ENCODE measurements around the gene MAMSTR. TPM values are rescaled to one million over a fixed set of nuclear protein-coding genes. Genes with fewer than 3 reads are reported as not detected.

MAMSTR gene
- total RNA-seq, 1 donor from 2014 or later = 1.6 TPM

DNA sequence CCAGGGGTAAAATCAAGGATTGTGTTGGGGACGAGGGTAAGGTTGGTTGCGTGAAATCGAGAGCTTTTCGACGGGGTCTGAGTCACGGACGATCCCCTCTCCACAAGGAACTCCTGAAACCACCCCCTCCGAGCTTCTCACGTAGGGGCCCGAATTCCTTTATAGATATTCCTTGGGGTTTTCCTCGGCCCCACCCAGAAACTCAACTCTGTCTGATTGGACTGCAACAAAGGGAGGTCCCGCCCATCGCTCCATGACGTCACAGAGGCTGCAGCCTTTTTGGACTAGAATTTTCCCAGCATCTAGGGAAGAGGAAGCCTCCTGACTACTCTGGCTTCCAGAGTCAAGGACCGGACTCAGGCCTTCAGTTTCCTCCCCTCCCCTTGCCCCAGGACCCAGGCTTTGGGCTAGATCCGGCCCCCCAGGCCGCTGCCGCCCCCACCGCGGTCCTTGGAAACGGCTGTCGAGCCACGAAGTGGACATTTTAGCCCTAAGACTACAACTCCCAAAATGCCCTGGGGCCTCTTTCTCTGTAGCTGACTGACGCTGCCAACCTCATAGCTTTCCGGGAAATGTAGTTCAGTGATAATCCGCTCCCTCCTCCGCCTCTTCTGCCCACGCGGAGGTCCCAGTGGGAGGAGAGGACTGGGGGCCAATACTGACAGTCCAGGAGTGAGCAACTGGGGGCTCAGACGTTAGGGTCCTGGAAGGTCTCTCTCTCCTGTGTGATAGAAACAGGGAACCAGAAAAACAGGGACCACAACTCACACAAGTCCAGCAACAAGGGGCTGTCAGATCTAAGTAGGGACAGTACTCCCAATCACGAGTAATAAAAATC, 27.4 kb upstream of the MAMSTR start, which contains the start of gene IZUMO1:
TSS of gene IZUMO1 (minus strand) at position 172 of the 838 bp plus-strand sequence. CDS start 1,050 bp downstream, outside the sequence.
- DNase-seq (ENCODE audit: low spot score) = peak; percentile 77

DNA sequence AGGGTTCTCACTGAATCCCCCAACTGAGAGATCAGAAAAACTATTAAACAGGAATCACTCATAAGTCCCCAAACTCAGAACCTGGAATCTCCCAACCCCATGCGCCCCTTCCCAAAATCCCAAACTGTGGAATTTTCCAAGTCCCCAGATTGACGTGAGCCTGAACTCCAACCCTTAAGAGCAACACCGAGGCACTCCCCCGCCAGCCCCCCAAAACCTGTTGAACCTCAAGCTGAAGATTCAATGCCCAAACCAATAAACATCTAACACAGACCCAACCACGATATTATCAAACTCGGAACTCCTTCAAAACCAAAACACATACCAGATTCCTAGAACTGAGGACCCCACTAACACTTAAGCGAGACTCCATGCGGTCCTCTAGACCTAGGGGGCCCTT, 26.6 kb upstream of the MAMSTR start:
- DNase-seq (ENCODE audit: low spot score) = no peak

- peak; percentile 61 for DNase-seq (ENCODE audit: low spot score)
Measured at GRCh38 chr19:48745208-48745995, 25.9 kb upstream of the MAMSTR start.

- DNase-seq (ENCODE audit: low spot score) = no peak
Measured at GRCh38 chr19:48742096-48742495, 22.6 kb upstream of the MAMSTR start.

GRCh38 chr19:48741129-48741999, 21.8 kb upstream of the MAMSTR start:
- DNase-seq (ENCODE audit: low spot score) = no peak

- DNase-seq (ENCODE audit: low spot score) = no peak
Measured at GRCh38 chr19:48740164-48740972, 20.8 kb upstream of the MAMSTR start, which contains the start of gene RASIP1. RASIP1 (minus strand) TSS chr19:48740610; CDS start chr19:48740282, 328 bp downstream.

DNA sequence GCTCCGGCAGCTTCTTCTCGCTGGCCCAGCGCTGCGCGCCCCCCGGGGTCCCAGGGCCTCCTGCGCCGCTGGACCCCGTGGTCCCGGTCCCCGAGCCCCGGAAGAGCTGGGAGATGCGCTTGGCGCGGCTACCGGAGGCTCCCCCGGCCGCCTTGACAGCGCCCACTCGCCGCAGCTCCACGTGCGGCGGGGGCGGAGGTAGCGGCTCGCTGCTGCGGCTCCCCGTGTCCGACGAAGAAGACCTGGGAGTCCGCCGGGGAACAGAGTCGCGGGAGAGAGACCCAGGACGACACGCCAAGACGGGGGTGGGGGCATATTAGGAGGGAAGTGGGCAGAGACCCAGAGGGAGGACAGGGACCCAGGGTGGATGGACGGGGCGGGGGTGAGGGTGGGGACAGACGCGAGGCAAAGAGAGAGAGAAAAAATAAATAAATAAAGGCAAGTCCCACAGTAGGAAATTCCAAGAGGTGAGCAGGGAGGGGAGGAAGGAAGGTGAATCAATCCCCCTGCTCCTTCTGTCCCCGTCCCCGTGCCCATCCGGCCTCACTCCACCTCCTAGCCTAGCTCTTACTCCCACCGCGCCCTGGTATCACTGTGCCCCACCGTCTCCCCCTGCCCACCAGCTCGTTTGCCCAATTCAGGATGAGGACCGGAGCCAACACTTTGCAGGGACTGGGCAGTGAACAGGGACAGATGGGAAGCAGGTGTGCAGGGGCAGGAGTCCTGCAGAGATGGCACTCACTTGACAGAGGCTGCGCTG, 20.1 kb upstream of the MAMSTR start:
- no peak for DNase-seq (ENCODE audit: low spot score)

- peak; percentile 94 for DNase-seq (ENCODE audit: low spot score)
Measured at GRCh38 chr19:48738557-48739403, 19.3 kb upstream of the MAMSTR start.

GRCh38 chr19:48737360-48737998, 18.0 kb upstream of the MAMSTR start:
- DNase-seq (ENCODE audit: low spot score) = no peak

DNA sequence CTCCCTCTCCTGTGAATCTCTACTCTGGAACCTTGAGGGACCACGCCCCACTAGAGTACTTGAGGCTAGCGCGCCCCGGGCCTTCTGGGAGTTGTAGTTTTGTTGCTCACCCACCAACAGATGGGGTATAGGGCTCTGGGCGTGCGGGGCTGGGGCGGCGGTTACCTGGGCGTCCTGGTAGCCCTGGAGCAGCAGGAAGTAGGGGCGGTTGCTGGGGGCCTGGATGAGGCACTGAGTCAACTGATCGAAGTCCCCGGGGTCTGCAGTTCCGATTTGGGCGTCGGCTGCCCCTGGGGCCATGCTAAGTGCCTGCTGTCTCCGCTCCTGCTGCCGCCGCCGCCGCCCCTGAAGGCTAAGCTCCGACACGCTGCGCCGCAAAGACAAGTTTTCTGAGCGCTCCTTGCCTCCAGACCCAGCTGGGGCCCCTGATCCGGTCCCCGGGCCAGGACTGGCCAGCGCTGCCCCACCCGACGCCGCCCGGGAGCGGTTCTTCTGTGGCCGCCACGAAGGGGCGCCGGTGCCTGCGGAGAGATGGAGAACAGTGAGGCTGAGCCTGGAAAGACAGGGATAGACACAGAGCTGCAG, 15.6 kb upstream of the MAMSTR start:
- DNase-seq (ENCODE audit: low spot score) = no peak

DNA sequence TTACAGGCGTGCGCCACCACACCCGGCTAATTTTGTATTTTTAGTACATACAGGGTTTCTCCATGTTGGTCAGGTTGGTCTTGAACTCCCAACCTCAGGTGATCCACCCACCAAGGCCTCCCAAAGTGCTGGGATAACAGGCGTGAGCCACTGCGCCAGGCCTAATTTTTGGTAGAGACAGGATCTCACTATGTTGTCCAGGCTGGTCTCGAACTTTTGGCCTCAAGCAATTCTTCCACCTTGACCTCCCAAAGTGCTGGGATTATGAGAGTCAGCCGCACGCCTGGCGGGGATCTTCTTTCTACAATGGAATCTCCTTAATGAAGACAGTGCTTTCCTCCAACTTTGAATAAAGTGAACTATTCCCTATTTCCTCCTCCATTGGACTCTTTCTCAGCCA, 15.1 kb upstream of the MAMSTR start:
- no peak for DNase-seq (ENCODE audit: low spot score)

DNA sequence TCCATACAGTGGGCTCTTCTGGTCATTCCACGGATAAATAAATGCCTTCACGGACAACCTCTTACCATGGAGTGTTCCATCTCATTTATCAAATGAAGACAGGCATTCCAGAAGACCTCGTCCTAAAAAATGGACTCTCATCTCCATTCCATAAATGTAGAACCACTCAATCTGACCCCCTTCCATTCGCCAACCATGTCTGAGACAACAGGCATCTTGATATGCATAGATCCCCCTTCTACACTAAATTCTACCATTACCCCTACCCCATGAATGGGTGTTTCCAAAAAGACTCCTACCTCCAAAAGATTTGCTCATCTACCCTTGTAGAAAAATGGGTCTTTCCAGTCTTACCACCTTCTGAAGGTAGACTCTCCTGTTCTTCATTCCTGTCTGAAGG, 11.9 kb upstream of the MAMSTR start:
- no peak for DNase-seq (ENCODE audit: low spot score)

DNA sequence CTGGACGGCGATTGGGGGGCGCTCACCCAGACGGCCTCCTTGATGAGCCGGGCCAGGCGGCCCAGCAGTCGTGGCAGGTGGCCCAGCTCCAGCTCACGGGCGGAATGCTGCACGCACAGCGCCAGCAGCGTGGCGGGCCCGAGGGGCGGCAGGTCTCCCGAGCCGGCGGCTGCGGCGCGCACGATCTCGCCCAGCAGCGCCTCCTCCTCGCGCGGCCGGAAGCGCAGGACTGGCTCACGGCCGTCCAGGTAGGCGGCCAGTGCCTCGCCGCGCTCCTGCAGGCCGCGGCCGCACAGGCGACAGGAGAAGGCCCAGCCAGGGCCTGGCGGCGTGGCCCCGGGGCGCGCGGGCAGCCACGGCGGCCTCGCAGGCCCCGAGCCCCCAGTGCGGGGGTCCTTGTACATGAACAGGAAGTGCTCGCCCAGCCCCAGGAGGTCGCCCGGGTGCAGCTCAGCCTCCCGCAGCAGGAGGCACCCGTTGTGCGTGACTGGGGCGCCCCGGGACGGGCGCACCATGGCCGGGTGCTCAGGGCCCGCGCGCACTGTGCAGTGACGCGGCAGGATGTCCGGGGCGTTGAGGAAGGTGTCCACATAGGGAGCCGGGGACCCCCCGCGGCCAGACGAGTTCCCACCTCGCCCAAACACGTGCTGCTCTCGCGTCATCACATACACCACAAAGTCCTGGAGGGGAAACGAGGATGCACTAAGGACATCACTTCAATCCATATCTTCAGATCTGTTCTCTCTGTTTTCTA, 9.6 kb upstream of the MAMSTR start:
- DNase-seq (ENCODE audit: low spot score) = no peak

GRCh38 chr19:48726556-48726955, 7.0 kb upstream of the MAMSTR start:
- no peak for DNase-seq (ENCODE audit: low spot score)

DNA sequence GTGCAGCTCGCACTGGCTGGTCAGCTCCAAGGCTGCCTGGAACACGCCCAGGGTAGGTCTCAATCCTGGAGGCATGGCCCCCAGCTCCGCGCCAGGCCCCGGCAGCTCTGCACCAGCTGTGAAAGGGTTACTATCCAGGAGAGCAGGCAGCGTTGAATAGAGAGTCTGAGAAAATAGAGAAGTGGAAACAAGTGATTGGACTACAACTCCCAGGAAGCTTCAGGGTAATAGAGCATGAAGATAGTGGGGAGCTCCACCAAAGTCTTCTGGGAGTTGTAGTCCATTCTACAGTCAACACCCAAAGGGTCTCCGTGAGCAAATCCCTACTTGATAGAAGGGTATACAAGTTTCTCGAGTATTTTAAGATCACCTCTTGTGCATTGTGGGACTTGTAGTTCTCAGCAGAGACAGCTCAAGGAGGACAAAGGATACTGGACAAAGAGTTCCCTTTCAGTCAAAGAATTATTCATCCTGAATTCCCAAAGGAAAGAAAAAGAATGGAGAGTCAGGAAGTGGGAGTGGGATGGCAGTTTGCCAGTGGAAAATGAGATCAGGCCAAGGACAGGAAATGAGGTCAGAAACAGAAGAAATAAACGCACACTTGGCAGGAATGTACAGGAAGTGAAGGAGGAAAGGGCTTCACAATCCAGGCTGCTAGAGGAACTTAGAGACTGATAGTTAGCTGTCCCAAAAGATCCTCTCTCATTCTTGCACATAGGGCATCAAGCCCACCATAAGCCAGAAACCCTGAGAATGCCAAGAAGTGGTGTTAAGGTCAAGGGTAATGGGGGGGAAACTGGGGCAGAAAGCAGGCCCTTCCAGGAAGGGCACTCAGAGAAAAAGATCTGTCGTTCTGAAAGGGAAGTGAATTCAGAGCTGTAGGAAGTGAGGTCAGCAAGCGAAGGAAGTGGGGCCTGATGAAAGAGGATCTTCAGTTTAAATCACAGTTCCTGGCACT, 5.5 kb upstream of the MAMSTR start:
- DNase-seq (ENCODE audit: low spot score) = peak; percentile 65

GRCh38 chr19:48722196-48722708, 2.7 kb upstream of the MAMSTR start:
- DNase-seq (ENCODE audit: low spot score) = no peak
